ENCODE data around the gene ZNF181.
"Not testable (repeated sequence)": the region's sequence is repeated elsewhere in the genome, so short reads cannot be mapped to it uniquely, and the experiment has no call there.

The ZNF181 gene

DNA sequence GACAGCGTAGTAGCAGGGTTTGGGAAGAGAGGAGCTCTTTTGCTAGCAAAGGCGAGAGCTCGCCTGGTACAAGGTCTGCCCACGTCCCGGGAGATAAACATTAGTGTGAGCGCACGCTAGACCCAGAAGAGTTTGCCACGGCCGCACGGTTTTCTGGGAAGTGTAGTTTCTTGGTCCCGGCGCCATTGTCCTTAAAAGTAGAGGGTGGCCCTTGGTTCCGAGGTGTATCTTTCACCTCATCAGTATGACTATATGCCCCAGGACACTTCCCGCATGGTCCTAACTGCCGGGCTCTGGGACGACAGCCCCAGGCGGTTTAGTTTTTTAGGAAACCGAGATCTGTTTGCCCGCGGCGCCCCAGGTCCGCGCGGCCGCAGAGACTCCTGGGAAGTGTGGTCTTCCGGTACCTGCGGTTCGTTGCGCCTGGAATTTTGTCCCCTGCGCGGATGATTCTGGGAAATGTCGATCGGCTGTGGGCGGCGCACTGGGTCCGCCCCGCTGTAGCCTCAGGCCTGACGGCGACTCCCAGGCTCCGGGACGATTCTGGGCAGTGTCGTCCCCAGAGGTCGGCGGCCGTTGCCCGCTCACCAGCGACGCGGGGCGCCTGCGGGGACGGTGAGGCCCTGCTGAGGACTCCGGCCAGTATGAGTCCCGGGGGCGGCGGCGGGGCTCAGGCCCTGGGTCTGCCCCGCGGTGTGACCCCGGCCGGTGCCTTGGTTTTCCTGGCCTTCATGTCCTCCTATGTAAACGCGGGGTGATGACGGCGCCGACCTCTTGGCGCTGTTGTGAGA, at the start of gene ZNF181:
Gene ZNF181 (plus strand): TSS at position 498 of the 791 bp plus-strand sequence. CDS start 795 bp downstream, outside the sequence.
- peak; percentile 57 for DNase-seq (ENCODE audit: low read depth)

DNA sequence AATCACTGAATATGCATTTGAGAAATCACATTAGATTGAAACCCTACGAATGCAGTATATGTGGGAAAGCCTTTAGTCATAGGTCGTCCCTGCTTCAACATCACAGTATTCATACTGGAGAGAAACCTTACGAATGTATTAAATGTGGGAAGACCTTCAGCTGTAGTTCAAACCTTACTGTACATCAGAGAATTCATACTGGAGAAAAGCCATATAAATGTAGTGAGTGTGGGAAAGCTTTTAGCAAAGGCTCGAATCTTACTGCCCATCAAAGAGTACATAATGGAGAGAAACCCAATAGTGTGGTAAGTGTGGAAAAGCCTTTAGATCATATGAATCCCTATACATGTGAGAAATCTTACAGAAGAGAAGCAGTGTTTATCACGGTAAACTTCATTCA, 48.8 kb upstream of the ZNF181 start:
- DNase-seq (ENCODE audit: low read depth) = not testable (repeated sequence)

DNA sequence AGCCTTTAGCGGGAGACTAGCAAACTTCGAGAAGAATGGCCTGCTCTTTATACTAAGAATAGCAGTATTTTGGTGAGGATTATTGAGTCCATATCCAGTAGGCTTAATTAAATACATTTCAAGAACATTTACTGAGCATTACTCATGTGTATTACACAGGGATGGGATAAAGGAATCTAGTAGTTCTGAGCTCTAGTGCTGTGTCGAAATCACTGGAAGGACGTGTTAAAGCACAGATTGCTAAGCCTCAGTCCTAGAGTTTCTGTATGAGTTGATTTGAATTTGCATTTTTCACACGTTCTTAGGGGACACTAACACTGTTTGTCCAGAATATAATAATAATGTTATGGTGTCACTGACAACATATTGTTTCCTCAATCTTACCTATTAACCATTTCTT, 47.6 kb upstream of the ZNF181 start:
- DNase-seq (ENCODE audit: low read depth) = no peak

DNA sequence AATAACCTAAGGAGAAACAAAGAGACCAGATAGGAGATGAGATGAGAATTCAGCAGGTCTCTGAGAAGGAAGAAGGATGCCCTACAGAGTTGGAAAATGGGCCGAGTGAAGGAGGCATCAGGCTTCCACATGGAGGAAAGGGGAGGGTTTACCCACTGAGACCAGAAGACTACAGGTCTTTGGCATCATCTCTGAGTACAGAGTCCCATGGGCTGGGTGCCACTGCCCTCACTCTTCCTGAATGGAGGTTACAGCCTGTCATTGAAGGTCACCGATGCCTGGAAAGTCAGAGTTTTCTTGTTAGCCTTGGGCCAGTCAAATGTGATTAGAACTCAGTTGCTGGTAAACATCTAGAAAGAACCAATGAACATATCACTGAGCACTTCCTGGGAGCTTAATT, 46.7 kb upstream of the ZNF181 start:
- no peak for DNase-seq (ENCODE audit: low read depth)

DNA sequence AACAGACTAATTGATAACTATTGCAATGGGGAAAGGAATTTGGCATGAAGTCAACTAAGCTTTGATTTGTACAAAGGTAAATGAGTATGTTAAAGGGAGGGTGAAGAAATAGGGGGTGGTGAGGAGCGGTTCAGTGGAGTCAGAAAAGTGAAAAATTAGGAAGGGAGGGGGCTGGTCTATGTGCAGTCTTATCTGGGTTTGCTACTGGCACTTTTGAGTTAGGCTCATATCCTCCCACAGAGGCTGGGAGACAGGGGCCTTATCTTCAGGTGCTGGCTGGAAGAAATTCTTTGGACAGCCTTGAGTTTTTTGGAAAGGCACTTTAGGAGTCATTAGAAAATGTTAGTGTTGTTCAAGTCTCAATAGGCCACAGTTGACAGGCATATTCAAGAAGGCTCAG, 45.5 kb upstream of the ZNF181 start:
- DNase-seq (ENCODE audit: low read depth) = no peak

DNA sequence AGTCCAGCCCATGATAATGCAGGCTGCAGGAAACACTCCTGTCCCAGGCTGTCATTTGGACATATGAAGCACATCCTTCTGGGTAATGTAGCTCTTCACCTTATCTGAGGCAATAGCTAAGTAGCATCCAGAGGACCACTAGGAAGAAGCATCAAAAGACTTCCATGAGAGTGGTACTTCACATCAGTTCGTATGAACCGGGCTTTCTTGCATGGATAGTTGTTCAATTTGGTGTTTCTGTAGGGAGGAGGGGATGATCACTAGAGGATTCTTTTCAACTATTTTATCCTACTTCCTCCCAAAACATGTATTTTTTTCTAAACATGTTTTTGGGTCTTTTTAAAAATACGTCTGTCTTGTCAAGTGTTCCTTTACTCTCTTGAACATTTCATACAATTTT, 43.7 kb upstream of the ZNF181 start:
- no peak for DNase-seq (ENCODE audit: low read depth)

DNA sequence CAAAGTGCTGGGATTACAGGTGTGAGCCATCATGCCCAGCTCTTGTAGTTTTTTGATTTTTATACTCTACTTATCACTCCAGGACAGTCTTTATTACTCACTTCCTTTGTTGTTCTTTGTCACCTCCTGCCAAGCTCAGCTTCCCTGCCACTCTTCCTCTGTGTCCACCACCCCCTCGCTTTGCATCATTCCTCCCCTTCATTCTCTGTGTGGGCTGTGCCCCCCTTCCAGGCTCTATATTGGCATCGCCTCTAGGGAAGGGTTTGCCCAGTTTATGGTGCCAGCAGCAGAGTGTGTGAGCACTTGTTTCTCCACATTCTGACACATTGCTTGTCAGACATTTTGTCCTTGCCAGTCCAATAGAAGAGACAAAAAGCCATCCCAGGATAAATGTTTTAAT, 41.5 kb upstream of the ZNF181 start:
- no peak for DNase-seq (ENCODE audit: low read depth)

DNA sequence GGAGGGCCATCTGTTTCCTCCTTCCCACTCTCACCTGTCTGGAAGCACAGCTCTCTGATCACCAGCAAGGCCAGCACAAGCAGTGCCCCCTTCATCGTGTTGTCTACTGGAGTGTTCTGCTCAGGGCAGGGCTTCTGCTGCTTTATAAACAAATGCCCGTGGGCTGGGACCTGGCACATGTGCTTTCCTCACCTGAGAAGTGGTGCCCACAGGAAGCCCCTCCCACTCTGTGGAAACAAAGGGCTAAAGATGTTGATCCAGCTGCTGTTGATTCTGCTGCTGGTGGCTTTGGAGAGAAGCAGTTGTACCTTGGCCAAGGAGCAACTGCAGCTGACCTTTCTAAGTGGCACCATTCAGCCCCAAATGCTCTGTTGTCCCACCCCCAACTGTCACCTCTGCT, 26.4 kb upstream of the ZNF181 start:
- no peak for DNase-seq (ENCODE audit: low read depth)

DNA sequence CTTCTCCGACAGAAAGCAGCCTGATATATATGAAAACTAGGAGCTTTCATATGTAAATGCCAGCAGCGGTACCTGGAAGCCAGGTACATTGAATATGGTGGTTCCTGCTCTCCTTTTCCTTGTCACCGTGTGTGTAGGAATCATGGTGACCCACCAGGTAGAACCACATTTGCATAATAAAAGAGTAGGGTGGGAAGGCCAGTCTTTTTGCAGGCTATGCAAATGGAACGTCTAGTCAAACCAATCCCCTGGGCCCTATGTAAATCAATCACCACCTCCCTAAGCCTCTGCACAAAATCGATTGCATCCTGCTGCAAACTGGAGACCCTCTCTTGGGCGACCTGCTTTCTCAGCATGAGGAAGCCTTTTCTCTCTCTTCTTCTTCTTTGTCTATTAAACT, 22.2 kb upstream of the ZNF181 start:
- no peak for DNase-seq (ENCODE audit: low read depth)

DNA sequence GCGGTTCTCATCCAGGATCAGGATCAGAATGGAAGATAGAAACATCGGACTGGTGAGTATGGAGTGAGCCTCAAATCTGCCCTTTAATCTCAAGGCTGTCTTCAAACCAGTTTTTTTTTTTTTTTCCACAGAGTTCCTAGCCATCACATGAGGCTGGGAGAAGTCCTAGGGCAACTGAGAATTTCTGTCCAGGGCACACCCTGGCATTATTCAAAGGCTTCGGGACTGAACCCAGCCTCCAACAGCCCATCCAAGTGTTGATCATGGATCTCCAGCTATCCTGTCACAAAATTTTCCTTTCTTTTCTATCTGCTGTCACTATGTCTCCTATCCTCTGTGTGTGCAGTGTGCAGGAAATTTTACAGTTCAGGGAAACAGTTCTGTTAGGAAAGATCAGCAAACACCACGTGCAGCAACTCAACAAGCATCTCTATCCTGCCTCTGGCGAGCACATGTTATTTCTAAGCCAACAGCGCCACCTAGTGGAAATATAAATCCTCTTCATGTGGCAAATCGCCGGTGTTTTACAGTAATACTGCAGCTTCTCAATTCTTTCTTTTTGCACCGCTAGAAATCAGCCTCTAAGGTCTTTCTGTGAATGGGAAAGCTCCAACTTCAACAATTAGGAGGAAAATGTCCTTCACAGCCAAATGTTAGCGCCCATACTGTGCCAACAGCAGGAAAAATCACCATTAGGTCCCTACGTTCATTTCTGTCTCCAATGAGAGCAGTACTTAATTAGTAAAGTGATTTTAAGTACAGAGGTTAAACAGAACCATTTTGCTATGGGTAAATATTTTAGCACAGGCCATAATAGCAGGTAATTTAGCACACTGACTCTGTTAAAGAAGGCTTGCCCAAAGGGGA, 21.4 kb upstream of the ZNF181 start:
- peak; percentile 39 for DNase-seq (ENCODE audit: low read depth)

DNA sequence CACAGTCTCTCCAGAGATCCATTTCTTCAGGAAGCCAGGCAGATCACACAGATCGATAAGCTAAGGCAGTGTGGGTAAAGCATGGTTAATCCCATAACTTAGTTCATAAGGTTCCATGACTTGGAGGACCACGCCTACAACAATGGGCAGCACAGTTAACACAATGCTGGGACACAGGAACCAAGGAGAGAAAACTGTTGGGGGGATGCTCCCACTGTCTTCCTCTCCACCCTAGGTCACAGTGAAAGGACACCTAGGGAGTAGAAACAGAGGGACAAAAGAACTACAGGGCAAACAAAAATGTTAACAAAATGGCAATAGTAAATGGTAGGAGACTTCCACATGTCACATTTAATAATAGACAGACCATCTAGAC, 20.8 kb upstream of the ZNF181 start:
- DNase-seq (ENCODE audit: low read depth) = no peak

DNA sequence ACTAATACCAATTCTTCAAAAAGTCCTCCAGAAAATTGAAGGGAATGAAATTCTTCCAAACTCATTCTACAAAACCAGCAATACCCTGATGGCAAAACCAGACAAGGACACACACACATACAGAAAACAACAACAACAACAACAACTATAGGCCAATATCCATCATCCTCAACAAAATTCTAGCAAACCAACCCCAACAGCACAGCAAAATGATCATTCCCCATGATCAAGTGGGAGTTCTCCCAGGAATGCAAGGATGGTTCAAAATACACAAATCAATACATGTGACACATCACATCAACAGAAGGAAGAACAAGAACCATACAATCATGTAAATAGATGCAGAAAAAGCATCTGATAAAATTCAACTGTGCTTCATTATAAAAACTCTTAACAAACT, 18.7 kb upstream of the ZNF181 start:
- DNase-seq (ENCODE audit: low read depth) = no peak

DNA sequence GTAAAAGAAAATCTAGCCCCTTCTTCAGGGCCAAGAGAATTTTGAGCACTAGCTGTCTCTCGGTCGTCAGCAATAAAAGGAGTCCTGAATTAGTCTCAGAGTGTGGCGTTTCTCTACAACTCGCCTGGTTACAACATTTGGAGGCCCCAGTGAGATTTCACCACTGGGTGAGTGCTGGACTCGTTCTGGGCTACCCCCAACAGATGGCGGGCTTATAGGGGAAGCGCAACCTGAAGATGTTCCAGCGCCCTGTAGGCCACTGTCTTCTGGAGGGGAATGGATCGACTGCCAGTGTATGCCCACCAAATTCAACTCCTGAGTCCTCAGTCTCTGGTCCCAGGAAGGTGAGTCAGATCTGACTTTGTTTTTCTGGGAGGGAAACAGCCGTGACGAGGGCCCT, 11.7 kb upstream of the ZNF181 start:
- DNase-seq (ENCODE audit: low read depth) = no peak

DNA sequence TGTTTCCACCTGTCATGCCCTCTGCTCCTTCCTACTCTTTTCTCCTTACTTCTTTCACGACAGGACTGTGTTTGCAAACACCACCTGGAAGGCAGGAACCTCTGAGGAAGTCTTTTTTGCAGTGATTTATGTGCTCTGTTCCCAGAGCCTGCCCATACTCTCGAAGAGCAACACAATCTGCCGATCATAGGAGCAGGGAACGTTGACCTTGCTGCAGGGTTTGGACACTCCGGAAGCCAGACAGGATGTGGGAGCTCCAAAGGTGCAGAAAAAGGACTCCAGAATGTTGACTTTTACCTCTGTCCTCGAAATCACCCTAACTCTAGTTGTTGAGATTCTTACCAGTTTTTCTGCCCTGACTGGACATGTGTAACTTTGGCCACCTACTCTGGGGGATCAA, 8.6 kb upstream of the ZNF181 start:
- no peak for DNase-seq (ENCODE audit: low read depth)

DNA sequence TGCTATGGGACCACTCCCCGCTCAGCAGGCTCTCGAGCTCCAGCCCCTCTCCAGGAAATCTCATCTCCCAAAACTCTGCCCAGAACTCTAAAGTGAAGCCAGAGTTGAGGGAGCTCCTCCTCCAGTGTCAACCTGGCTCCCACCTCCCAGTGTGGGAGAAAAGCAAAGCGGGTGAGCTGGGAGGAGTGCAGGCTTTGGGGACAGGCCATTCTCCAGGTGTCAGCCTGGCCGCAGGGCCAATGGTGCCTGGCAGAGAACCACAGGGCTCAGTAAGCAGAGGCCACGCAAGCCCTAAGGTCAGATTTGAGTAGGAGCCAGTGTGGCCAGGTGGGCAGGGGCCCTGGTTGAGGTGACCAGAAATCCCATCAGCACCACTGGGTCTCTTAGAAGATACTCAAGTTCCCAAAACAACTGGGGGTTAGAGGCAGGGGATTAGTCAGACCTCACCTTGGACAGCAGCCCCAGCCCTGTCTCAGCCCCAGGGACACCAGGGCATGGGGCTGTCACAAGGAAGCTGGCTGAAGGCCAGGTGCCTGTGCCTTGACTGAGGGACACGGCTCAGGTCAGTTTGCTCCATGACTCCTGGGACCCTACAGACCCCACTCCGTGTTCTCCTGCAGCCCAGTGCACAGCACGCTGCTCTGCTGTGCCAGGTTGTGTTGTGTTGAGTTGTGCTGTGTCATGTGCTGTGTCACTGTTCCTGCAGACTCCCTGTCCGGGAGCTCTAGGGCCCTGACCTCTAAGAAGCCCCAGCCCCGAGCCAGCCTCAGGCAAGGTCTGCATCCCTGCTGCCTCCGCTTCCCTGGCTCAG, 2.8 kb upstream of the ZNF181 start:
- no peak for DNase-seq (ENCODE audit: low read depth)

DNA sequence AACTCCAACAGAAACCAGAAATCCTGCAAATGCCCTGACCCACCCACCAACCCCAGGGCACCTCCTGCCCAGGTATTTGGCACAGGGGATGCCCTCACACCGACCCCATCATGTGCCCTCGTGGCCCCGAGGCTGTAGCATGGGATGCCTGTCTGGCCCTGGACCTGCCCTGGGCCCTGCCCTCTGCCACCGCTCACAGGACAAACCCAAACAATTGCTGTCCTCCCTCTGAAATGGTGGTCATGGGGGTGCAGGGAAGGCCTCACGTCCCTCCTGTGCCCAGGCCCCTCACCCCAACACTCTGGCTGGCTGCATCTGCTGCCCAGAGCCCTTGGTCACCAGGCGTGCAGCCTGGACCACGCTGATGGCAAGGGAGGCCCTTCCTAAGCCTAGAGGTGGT, 2.1 kb upstream of the ZNF181 start:
- no peak for DNase-seq (ENCODE audit: low read depth)

DNA sequence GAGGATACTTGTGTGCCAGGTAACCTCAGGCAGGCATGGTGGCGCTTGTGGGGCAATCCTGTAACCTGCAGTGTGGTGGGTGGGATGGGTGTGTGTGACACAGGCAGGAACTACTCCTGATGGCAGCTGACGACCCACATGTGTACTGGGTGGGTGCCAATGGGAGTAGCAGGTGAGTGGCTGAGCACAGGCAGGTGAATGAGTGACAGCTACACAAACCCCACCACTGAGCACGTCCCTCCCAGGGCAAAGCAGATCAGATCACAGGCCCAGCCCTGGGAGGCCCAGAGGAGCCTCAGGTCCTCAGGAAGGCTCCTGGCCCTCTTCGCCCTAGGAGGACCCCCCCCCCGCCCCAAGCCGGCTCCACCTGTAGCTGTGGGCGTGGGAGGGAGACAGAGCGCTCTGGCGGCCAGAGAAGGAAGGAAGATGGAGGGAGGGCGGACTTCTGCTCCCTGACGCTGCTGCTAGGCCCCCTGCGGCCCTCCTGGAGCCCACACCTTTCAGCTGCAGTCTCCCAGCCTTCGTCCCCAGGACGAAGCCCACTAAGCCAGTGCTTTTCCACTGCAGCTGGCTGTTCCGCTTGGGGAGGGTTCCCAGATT, 1.3 kb upstream of the ZNF181 start:
- no peak for DNase-seq (ENCODE audit: low read depth)

DNA sequence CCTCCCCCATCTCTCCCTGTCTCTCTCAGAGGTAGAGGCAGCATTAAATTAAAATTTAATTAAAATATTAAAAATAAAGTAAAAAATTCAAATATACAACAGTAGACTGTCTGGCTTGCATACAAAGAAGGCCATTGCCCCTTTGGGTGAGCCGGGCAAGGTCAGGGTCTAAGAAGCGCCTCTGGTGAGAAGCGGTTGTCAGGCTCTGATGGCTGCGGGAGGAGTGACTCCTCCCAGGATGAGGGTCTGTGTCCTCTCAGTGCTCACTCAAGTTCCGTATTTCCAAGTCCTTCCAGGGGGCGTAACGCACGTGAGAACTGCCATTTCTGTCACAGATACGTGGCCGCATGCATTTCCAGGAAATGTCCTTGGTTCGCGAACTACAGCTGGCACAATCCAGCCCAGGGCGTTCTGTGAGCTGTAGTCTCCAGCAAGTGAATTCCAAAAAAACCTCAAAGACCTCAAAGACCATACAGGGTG, 737 bp upstream of the ZNF181 start:
- no peak for DNase-seq (ENCODE audit: low read depth)

DNA sequence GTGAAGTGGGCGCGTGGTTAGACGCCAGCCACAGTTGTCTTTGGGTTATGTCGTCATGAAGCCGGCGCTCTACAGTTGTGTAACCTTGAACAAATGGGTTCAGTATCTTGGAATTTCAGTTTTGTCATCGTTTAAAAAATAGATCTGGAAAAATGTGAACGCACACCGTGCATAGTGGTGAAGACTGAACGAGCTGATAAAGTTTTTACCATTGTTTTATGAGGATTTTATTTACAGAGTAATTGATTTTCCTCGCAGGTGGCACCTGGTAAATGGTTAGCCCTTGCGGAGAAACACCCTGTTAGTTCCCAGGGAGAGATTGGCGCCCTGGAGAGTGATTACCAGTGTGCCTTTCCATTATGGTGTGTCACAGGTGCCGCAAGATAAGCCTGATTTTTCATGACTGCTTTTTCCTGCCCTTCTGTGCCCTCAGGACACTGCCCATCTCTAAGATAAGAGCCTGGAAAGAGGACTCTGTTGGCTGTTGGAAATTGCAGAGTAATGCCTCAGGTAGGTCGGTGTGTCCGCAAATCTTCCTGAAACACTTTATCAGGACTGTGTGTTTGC, 577 bp downstream of the ZNF181 start:
- DNase-seq (ENCODE audit: low read depth) = peak; percentile 35

DNA sequence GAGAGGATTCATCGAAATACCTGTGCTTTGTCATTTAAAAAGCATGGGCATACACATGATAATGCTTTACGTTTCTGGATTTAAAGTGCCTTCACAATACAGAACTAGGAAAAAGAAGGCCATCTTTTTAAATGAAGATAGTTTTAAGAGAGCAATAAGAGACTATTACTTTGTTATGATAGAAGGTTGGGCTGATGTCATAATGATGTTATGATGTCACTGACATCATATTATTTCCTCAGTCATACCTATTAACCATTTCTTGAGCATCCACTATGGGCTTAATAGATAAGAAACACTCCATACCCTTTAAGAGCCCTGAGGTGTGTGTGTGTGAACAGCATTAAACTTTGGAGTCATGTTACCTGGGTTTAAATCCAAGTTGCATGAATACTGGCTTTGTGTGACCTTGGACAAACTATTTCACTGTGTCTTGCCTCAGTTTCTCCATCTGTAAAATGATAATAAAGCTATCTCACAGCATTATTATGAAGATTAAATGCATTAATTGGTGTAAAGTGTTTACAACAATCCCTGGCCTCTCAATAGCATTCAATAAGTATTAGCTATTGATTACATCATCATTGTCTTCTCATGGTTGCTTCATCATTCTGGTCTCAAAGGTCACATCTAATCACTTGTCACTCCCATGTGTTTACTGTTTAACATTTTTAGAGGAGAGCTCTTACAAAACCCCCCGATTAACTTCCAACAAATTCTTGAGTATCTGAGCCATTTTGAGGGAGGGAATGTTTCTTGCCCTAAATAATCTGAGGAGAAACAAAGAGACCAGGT, 11.1 kb downstream of the ZNF181 start:
- DNase-seq (ENCODE audit: low read depth) = no peak

DNA sequence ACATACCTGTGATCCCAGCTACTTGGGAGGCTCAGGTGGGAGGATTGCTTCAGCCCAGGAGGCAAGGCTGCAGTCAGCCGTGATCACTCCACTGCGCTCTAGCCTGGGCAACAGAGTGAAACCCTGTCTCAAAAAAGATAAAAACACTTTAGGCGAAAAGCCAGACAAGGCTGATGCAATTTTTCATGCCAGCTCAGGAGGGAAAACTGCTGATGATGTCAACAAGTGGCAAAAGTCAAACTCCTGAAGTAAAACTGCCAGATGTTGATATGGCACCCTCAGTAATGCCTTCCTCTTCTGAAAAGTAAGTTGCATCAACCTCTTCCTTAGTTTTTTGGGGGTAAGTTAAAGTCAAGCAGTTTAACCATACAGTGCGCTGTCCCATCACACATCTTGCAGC, 23.4 kb downstream of the ZNF181 start:
- DNase-seq (ENCODE audit: low read depth) = no peak
